ENCODE results near the gene VAC14.

DNA sequence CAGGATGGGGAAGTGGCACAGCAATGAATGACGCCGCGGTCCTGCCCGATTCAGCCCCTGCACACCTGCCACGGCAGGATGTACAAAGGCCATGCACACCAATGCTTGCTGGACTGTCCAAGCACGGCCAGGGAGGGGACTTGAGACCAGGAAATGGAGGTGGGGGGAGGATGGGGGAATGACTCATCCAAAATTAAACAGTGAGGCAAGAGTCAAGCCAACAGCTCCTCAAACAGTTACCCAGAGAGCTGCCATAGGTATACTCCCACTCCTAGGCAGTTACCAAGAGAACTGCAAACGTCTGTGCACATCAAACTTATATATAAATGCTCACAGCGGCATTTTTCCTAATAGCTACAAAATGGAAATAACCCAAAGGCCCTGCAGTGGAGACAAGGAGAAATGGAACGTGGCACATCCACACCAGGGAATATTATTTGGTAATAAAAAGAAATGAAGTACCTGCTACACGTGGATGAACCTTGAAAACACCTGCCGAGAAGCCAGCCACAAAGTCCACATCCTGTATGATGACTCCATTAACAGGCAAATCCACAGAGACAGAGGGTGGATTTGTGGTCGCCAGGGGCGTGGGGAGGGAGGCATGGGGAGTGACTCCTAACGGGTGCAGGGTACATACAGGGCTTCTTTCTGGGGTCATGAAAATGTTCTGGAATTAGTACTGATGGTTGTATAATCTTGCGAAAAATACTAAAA lies 54.1 kb downstream of the VAC14 start:
- no peak for TF ChIP-seq CTCF (IDR thresholded peaks at IDR 0.05; ENCODE audit: poor library complexity, severe bottlenecking)
- no peak for TF ChIP-seq RAD21 (conservative IDR thresholded peaks at IDR 0.05)
- no peak for TF ChIP-seq POLR2AphosphoS5 (IDR thresholded peaks at IDR 0.05)
- no peak for TF ChIP-seq MXI1 (conservative IDR thresholded peaks at IDR 0.05; ENCODE audit: poor library complexity, severe bottlenecking)
- TF ChIP-seq, protein P1, sequence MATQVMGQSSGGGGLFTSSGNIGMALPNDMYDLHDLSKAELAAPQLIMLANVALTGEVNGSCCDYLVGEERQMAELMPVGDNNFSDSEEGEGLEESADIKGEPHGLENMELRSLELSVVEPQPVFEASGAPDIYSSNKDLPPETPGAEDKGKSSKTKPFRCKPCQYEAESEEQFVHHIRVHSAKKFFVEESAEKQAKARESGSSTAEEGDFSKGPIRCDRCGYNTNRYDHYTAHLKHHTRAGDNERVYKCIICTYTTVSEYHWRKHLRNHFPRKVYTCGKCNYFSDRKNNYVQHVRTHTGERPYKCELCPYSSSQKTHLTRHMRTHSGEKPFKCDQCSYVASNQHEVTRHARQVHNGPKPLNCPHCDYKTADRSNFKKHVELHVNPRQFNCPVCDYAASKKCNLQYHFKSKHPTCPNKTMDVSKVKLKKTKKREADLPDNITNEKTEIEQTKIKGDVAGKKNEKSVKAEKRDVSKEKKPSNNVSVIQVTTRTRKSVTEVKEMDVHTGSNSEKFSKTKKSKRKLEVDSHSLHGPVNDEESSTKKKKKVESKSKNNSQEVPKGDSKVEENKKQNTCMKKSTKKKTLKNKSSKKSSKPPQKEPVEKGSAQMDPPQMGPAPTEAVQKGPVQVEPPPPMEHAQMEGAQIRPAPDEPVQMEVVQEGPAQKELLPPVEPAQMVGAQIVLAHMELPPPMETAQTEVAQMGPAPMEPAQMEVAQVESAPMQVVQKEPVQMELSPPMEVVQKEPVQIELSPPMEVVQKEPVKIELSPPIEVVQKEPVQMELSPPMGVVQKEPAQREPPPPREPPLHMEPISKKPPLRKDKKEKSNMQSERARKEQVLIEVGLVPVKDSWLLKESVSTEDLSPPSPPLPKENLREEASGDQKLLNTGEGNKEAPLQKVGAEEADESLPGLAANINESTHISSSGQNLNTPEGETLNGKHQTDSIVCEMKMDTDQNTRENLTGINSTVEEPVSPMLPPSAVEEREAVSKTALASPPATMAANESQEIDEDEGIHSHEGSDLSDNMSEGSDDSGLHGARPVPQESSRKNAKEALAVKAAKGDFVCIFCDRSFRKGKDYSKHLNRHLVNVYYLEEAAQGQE (IDR thresholded peaks at IDR 0.05; ENCODE audit: borderline replicate concordance): no peak
- no peak for TF ChIP-seq EZH2 (IDR thresholded peaks at IDR 0.05; ENCODE audit: borderline replicate concordance, insufficient read depth, low read length, poor library complexity, severe bottlenecking)
- no peak for TF ChIP-seq SMC3 (conservative IDR thresholded peaks at IDR 0.05; ENCODE audit: poor library complexity)
